Measurements from ENCODE around the gene VOPP1. TPM values are rescaled to one million over a fixed set of nuclear protein-coding genes. Genes with fewer than 3 reads are reported as not detected.

Gene VOPP1
- total RNA-seq, 1 donor from 2014 or later = 97.9 TPM

- TF ChIP-seq CTCF (IDR thresholded peaks at IDR 0.05; ENCODE audit: insufficient read depth, low read length, severe bottlenecking) = no peak
- H3K36me3 ChIP-seq (ENCODE audit: control insufficient read depth, insufficient read depth, low read length) = no peaks in the 10 kb centered on the region
- DNase-seq (ENCODE audit: low read depth) (no peak), FAIRE-seq (no peak)
- H3K4me3 ChIP-seq (ENCODE audit: low read depth, low read length) = no peak overlapping the region
- H3K27me3 ChIP-seq (ENCODE audit: control insufficient read depth, insufficient read depth, low read length) = no peaks in the 10 kb centered on the region
Measured at GRCh38 chr7:55540226-55540858, 32.0 kb downstream of the VOPP1 start.

GRCh38 chr7:55539380-55539779 lies 32.9 kb downstream of the VOPP1 start:
- Histone ChIP-seq H3K36me3 (ENCODE audit: control insufficient read depth, insufficient read depth, low read length) (no peaks in the 10 kb centered on the region), H3K4me3 (ENCODE audit: low read depth, low read length) (no peak overlapping the region), H3K27me3 (ENCODE audit: control insufficient read depth, insufficient read depth, low read length) (no peaks in the 10 kb centered on the region)
- no peak for TF ChIP-seq CTCF (IDR thresholded peaks at IDR 0.05; ENCODE audit: insufficient read depth, low read length, severe bottlenecking)
- DNase-seq (ENCODE audit: low read depth) (no peak), FAIRE-seq (no peak)

GRCh38 chr7:55538538-55538937 lies 33.8 kb downstream of the VOPP1 start:
- H3K27me3 ChIP-seq (ENCODE audit: control insufficient read depth, insufficient read depth, low read length) = no peaks in the 10 kb centered on the region
- TF ChIP-seq CTCF (IDR thresholded peaks at IDR 0.05; ENCODE audit: insufficient read depth, low read length, severe bottlenecking) = no peak
- peak; percentile 87 for DNase-seq (ENCODE audit: low read depth)
- no peaks in the 10 kb centered on the region for H3K36me3 ChIP-seq (ENCODE audit: control insufficient read depth, insufficient read depth, low read length)
- no peak for FAIRE-seq
- H3K4me3 ChIP-seq (ENCODE audit: low read depth, low read length) = no peak overlapping the region

GRCh38 chr7:55537458-55537990 lies 34.8 kb downstream of the VOPP1 start:
- no peak overlapping the region for H3K4me3 ChIP-seq (ENCODE audit: low read depth, low read length)
- TF ChIP-seq CTCF (IDR thresholded peaks at IDR 0.05; ENCODE audit: insufficient read depth, low read length, severe bottlenecking) = no peak
- DNase-seq (ENCODE audit: low read depth) = no peak
- no peak for FAIRE-seq
- H3K27me3 ChIP-seq (ENCODE audit: control insufficient read depth, insufficient read depth, low read length) = no peaks in the 10 kb centered on the region
- no peaks in the 10 kb centered on the region for H3K36me3 ChIP-seq (ENCODE audit: control insufficient read depth, insufficient read depth, low read length)

GRCh38 chr7:55536619-55537457 lies 35.5 kb downstream of the VOPP1 start:
- H3K27me3 ChIP-seq (ENCODE audit: control insufficient read depth, insufficient read depth, low read length) = no peaks in the 10 kb centered on the region
- no peaks in the 10 kb centered on the region for H3K36me3 ChIP-seq (ENCODE audit: control insufficient read depth, insufficient read depth, low read length)
- no peak for FAIRE-seq
- no peak for TF ChIP-seq CTCF (IDR thresholded peaks at IDR 0.05; ENCODE audit: insufficient read depth, low read length, severe bottlenecking)
- H3K4me3 ChIP-seq (ENCODE audit: low read depth, low read length) = no peak overlapping the region
- no peak for DNase-seq (ENCODE audit: low read depth)
